Measurements from ENCODE around the gene FITM1. TPM values are rescaled to one million over a fixed set of nuclear protein-coding genes. Genes with fewer than 3 reads are reported as not detected.
A peak's percentile ranks its signal among the peaks of the same experiment; 100 is the strongest.

FITM1 gene
- polyA plus RNA-seq, 3 donors = 0.56 to 1.6 (median 0.79) TPM

- no peak for DNase-seq (ENCODE audit: extremely low read depth in 1 of 11, low read depth in 9 of 11, low spot score in 4 of 11)
Measured at GRCh38 chr14:24172871-24173281, 42.4 kb downstream of the FITM1 start.

GRCh38 chr14:24176599-24176998, 46.1 kb downstream of the FITM1 start:
- DNase-seq (ENCODE audit: extremely low read depth in 1 of 11, low read depth in 9 of 11, low spot score in 4 of 11) = no peak

- DNase-seq (ENCODE audit: extremely low read depth in 1 of 11, low read depth in 9 of 11, low spot score in 4 of 11) = no peak
Measured at GRCh38 chr14:24177041-24177825, 46.8 kb downstream of the FITM1 start.

DNA sequence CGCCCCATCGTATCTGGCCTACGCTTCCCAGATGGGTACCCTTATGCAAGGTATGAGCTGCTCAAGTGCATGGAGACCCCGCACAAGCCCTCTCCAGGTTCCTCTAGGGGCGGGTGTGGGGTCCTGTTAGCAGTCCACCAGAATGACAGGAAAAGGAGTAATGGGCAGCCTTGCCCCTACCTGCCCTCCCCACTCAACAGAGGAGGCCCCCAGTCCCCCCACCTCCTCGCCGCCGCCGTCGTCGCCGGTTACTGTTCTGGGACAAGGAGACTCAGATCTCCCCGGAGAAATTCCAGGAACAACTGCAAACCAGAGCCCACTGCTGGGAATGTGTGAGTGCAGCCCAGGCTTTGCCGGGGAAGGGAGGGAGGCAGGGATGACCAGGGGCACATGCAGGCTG, 47.4 kb downstream of the FITM1 start:
- no peak for DNase-seq (ENCODE audit: extremely low read depth in 1 of 11, low read depth in 9 of 11, low spot score in 4 of 11)

DNA sequence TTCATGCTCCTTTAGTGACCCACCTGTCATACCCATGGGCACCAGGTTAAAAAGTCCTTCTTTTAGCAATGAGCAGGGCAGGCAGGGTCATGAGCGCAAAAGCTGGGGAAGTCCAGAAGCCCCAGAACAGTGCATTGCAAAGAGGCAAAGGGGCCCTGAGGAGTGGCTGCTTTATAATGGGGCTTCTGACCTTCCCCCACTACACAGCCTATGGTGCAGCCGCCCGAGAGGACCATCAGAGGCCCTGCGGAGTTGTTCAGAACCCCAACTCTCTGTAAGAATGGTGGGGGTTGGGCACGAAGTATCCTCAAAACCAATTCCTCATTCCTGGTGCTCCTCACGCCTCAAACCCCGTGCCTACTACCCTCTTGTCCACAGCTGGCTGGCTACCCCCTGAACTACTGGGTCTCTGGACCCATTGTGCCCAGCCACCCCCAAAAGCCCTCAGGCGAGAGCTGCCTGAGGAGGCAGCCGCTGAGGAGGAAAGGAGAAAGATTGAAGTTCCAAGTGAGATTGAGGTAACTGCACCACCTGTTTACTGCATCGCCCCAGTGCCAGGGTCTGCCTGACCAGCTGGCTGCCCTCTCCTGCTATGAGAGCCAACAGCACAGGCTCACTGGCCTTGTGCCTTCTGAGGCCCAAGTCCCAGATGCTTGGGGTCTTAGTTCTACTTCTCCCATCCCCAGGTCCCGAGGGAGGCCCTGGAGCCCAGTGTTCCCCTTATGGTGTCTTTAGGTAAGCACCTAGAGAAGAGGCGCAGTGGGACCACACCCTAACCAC, 48.1 kb downstream of the FITM1 start:
- no peak for DNase-seq (ENCODE audit: extremely low read depth in 1 of 11, low read depth in 9 of 11, low spot score in 4 of 11)

DNA sequence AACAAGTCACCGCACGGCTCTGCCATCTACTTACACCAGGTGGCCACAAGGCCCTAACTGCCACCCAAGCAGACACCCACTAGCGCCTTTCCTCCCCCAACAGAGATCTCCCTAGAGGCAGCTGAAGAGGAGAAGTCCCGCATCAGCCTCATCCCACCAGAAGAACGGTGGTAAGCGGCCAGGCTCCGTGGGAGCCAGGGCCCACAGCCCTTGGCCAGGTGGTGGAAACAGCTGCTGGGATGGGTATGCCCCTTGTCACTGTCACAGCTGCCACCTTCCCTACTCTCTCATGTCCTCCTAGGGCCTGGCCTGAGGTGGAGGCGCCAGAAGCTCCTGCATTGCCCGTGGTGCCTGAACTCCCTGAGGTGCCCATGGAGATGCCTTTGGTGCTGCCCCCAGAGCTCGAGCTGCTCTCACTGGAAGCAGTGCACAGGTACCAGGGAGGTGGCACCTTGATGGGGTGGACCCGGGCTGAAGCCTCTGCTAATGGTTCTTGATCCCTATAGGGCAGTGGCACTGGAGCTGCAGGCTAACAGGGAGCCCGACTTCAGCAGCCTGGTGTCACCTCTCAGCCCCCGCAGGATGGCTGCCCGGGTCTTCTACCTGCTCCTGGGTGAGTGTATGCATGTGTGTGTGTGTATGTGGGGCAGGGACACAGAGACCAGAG, 49.0 kb downstream of the FITM1 start:
- DNase-seq (ENCODE audit: extremely low read depth in 1 of 11, low read depth in 9 of 11, low spot score in 4 of 11) = no peak

GRCh38 chr14:24179961-24180796, 49.7 kb downstream of the FITM1 start:
- DNase-seq (ENCODE audit: extremely low read depth in 1 of 11, low read depth in 9 of 11, low spot score in 4 of 11) = peak in 4 of 11 donors; percentile 20 to 62 (median 52)

- no peak for DNase-seq (ENCODE audit: extremely low read depth in 1 of 11, low read depth in 9 of 11, low spot score in 4 of 11)
Measured at GRCh38 chr14:24181371-24182077, 51.1 kb downstream of the FITM1 start.

Other genes starting within 250 kb of the FITM1 start
- gene DHRS4, start 176.9 kb upstream of the FITM1 start, polyA plus RNA-seq (ENCODE audit: insufficient read length in 3 of 3) = 10 to 100 TPM; 51.6 to 63.2 (median 58.2) TPM
- gene DHRS4L2, start 141.7 kb upstream of the FITM1 start, polyA plus RNA-seq (ENCODE audit: insufficient read length in 3 of 3) = 10 to 100 TPM; 34.9 to 40.4 (median 35.4) TPM
- gene CARMIL3, start 78.7 kb upstream of the FITM1 start, polyA plus RNA-seq (ENCODE audit: insufficient read length in 3 of 3) = 1 to 10 TPM; 1.5 to 3.7 (median 2.7) TPM
- gene CPNE6, start 59.1 kb upstream of the FITM1 start, polyA plus RNA-seq (ENCODE audit: insufficient read length in 3 of 3) = not detected
- 10 to 100 TPM; 28.9 to 37.3 (median 34.4) TPM for gene PCK2, start 36.3 kb upstream of the FITM1 start, polyA plus RNA-seq (ENCODE audit: insufficient read length in 3 of 3)
- gene DCAF11, start 15.9 kb upstream of the FITM1 start, polyA plus RNA-seq (ENCODE audit: insufficient read length in 3 of 3) = 10 to 100 TPM; 72.3 to 85.0 (median 80.7) TPM
- gene NRL, start 15.7 kb upstream of the FITM1 start, polyA plus RNA-seq (ENCODE audit: insufficient read length in 3 of 3) = 1 to 10 TPM; 1.5 to 2.7 (median 2.4) TPM
- 100 to 1,000 TPM; 198 to 220 (median 199) TPM for gene PSME1, start 5.5 kb downstream of the FITM1 start, polyA plus RNA-seq (ENCODE audit: insufficient read length in 3 of 3)
- 10 to 100 TPM; 18.4 to 21.1 (median 20.2) TPM for gene EMC9, start 10.9 kb downstream of the FITM1 start, polyA plus RNA-seq (ENCODE audit: insufficient read length in 3 of 3)
- gene PSME2, start 16.0 kb downstream of the FITM1 start, polyA plus RNA-seq (ENCODE audit: insufficient read length in 3 of 3) = 100 to 1,000 TPM; 150 to 170 (median 152) TPM
- gene RNF31, start 16.8 kb downstream of the FITM1 start, polyA plus RNA-seq (ENCODE audit: insufficient read length in 3 of 3) = 10 to 100 TPM; 45.5 to 59.5 (median 50.4) TPM
- gene IRF9, start 30.6 kb downstream of the FITM1 start, polyA plus RNA-seq (ENCODE audit: insufficient read length in 3 of 3) = 10 to 100 TPM; 56.3 to 66.1 (median 58.3) TPM
- gene REC8, start 41.4 kb downstream of the FITM1 start, polyA plus RNA-seq (ENCODE audit: insufficient read length in 3 of 3) = 10 to 100 TPM; 64.2 to 76.7 (median 67.2) TPM
- gene IPO4, start 58.2 kb downstream of the FITM1 start, polyA plus RNA-seq (ENCODE audit: insufficient read length in 3 of 3) = 10 to 100 TPM; 32.8 to 42.1 (median 40.5) TPM
- 10 to 100 TPM; 36.6 to 50.8 (median 47.1) TPM for gene TM9SF1, start 64.8 kb downstream of the FITM1 start, polyA plus RNA-seq (ENCODE audit: insufficient read length in 3 of 3)
- 10 to 100 TPM in 1 of 3 donors, 1 to 10 TPM in 2; 4.8 to 11.6 (median 6.8) TPM for gene TSSK4, start 75.0 kb downstream of the FITM1 start, polyA plus RNA-seq (ENCODE audit: insufficient read length in 3 of 3)
- gene CHMP4A, start 82.8 kb downstream of the FITM1 start, polyA plus RNA-seq (ENCODE audit: insufficient read length in 3 of 3) = 10 to 100 TPM; 56.1 to 58.4 (median 56.9) TPM
- gene MDP1, start 85.4 kb downstream of the FITM1 start, polyA plus RNA-seq (ENCODE audit: insufficient read length in 3 of 3) = 10 to 100 TPM; 10.2 to 17.3 (median 13.5) TPM
- gene NEDD8, start 101.7 kb downstream of the FITM1 start, polyA plus RNA-seq (ENCODE audit: insufficient read length in 3 of 3) = 100 to 1,000 TPM; 198 to 251 (median 250) TPM
- 100 to 1,000 TPM; 107 to 128 (median 115) TPM for gene GMPR2, start 102.3 kb downstream of the FITM1 start, polyA plus RNA-seq (ENCODE audit: insufficient read length in 3 of 3)
- 10 to 100 TPM; 52.8 to 65.8 (median 61.6) TPM for gene TINF2, start 112.0 kb downstream of the FITM1 start, polyA plus RNA-seq (ENCODE audit: insufficient read length in 3 of 3)
- 1 to 10 TPM; 1.6 to 2.1 (median 2.0) TPM for gene TGM1, start 132.5 kb downstream of the FITM1 start, polyA plus RNA-seq (ENCODE audit: insufficient read length in 3 of 3)
- gene RABGGTA, start 140.9 kb downstream of the FITM1 start, polyA plus RNA-seq (ENCODE audit: insufficient read length in 3 of 3) = 10 to 100 TPM; 20.0 to 25.3 (median 23.5) TPM
- gene DHRS1, start 169.1 kb downstream of the FITM1 start, polyA plus RNA-seq (ENCODE audit: insufficient read length in 3 of 3) = 10 to 100 TPM; 31.4 to 61.9 (median 37.9) TPM
- gene NOP9, start 169.2 kb downstream of the FITM1 start, polyA plus RNA-seq (ENCODE audit: insufficient read length in 3 of 3) = 10 to 100 TPM; 25.8 to 28.5 (median 26.7) TPM
- gene CIDEB, start 177.3 kb downstream of the FITM1 start, polyA plus RNA-seq (ENCODE audit: insufficient read length in 3 of 3) = 10 to 100 TPM; 24.6 to 28.8 (median 26.5) TPM
- 1 to 10 TPM; 3.4 to 4.3 (median 3.7) TPM for gene LTB4R2, start 179.5 kb downstream of the FITM1 start, polyA plus RNA-seq (ENCODE audit: insufficient read length in 3 of 3)
- 1 to 10 TPM; 4.1 to 6.8 (median 5.6) TPM for gene LTB4R, start 180.8 kb downstream of the FITM1 start, polyA plus RNA-seq (ENCODE audit: insufficient read length in 3 of 3)
- gene ADCY4, start 204.4 kb downstream of the FITM1 start, polyA plus RNA-seq (ENCODE audit: insufficient read length in 3 of 3) = 10 to 100 TPM; 15.7 to 25.1 (median 21.6) TPM
- 1 to 10 TPM; 2.5 to 4.5 (median 3.1) TPM for gene RIPK3, start 209.3 kb downstream of the FITM1 start, polyA plus RNA-seq (ENCODE audit: insufficient read length in 3 of 3)
- 10 to 100 TPM; 58.4 to 95.5 (median 74.1) TPM for gene NFATC4, start 237.5 kb downstream of the FITM1 start, polyA plus RNA-seq (ENCODE audit: insufficient read length in 3 of 3)